A204.1 (cell line): ENCODE results near the gene NAALADL2.
"Not testable (repeated sequence)": the region's sequence is repeated elsewhere in the genome, so short reads cannot be mapped to it uniquely, and the experiment has no call there.

Source experiments
- FAIRE-seq: peaks from 2 replicates; lab custom pipeline; 2012; peaks lifted over from hg19 to GRCh38; lab: Jason Lieb, UNC

NAALADL2 gene

DNA sequence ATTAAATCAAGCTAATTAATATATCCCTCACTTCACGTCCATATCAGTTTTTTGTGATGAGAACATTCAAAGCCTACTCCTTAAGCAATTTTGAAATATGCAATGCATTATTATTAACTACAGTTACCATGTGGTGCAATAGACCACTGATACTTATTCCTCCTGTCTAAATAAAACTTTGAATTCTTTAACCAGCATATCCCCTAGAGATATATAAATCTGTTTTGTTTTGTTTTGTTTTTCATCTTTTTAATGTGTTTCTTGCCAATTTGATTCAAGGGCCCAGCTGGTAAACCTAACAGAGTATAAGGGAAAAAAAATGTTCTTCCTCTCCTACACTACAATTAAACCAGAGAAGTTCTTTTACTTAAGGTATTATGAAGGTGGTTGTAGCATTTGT is 524.2 kb downstream of the NAALADL2 start:
- no peak for FAIRE-seq

- FAIRE-seq: no peak
Observed at GRCh38 chr3:175383813-175384212, 524.7 kb downstream of the NAALADL2 start.

DNA sequence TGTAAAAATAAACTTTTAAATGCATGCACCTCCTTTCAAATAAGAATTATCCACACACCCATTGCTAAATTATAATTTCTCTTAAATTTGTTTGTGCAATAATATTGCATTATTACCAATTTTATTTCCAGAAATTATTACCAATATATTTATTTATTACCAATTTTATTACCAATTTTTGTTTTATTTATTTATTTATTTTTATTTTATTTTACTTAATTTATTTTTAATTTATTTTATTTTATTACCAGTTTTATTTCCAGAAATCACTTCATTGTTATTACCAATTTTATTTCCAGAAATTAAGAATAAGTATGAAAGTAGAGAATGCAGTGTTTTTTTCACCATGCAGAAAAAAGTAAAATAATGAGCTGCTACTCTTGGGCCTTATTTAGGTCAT is 525.4 kb downstream of the NAALADL2 start:
- FAIRE-seq: peak; percentile 97

DNA sequence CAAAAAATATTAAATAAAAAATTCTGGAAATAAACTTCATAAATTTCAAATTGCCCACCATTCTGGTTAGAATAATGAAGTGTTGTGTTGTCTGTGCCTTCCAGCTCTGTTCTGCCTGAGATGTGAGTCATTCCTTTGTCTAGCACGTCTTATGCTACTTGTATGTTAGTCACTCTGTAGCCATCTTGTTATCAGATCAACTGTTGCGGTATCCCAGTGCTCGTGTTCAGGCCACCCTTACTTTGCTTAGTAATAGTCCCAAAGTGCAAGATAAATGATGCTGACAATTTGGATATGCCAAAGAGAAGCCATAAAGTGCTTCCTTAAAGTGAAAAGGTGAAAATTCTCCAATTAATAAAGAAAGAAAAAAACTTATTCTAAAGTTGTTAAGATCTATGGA is 527.5 kb downstream of the NAALADL2 start:
- FAIRE-seq: no peak

DNA sequence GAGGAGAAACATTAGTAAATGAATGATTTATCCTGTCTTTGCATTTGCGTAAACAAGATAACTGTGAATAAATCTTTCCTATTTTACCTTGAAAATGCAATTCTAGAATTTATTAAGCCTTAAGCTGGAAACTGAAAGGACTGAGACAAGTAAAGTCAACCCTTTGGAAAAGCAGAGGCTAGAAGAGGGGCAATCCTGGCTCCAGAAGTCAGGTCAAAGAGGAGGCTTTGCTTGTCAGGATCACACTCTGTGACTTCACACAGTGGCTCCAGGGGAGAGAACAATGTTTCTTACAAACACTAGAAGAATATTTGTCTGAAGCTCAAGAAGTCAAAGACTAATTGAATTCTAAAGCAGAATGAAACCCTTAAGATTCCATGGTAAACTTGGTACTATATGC is 530.4 kb downstream of the NAALADL2 start:
- FAIRE-seq: no peak

DNA sequence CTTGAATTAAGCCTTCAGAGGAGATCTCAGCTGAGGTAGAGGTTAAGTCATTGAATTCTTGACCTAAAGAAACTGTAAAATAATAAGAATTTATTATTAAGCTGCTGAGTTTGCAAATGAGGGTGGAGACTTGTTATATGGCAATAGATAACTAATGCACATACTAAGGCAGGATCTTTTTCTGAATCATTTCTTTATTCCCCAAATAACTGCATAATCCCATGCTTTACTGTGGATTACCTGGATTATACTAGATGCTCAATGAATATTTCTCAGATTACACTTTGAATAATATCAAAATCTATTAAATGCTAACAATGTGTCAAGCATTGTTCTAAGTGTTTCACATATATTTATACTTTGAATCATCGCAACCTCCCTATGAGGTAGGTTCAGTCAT is 532.5 kb downstream of the NAALADL2 start:
- no peak for FAIRE-seq

GRCh38 chr3:175392653-175393052 is 533.5 kb downstream of the NAALADL2 start:
- FAIRE-seq: no peak

GRCh38 chr3:175397372-175397771 is 538.2 kb downstream of the NAALADL2 start:
- FAIRE-seq: no peak

DNA sequence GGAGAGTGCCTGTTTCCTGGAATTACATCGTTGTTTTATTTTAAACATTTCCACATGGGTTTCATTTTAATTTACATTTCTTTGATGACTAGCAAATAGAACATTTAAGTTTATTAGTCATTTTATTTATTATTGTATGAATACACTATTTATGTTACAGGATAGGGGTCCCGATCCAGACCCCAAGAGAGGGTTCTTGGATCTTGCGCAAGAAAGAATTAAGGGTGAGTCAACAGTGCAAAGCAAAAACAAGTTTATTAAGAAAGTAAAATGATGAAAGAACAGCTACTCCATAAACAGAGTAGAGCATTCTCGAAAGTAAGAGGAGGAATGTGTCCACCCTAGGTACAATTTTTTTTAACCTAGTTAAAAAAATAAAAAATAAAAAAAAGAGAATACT is 539.5 kb downstream of the NAALADL2 start:
- no peak for FAIRE-seq

DNA sequence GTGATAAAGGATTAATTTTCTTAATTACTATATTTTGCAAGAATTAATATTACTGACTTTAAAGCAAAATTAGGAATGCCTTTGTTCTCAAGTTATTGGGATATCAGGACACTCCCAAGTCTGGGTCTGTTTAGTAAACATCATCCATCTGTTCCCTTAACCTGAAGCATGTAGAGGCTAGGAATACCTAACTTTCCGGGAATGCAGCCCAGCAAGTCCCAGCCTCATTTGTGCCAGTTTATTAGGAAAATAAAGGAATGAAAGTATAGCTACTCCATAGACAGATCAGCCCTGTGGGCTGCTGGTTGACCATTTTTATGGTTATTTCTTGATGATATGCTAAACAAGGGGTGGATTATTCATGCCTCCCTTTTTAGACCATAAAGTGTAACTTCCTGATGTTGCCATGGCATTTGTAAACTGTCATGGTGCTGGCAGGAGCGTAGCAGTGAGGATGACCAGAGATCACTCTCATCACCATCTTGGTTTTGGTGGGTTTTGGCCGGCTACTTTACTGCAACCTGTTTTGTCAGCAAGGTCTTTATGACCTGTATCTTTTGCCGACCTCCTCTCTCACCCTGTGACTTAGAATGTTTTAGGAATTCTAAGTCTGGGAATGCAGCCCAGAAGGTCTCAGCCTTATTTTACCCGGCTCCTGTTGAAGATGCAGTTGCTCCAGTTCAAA is 540.2 kb downstream of the NAALADL2 start:
- FAIRE-seq: no peak

DNA sequence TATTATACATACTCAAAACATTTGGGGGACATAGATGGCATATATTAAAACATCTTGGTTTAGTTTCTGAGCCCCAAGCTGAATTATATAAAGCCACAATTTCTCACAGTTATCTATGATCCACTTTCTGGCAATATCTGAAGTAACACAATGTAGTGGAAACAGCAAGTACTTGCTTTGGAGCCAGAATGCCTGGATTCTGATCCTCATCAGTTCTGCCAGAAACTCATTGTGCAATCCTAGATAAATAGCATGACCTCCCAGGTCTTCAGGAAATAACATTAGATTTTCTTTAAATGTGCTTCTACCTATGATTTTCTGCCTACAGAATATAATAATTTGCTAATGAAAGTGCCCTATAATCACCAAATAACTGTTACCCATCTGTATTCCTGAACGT is 544.9 kb downstream of the NAALADL2 start:
- no peak for FAIRE-seq

DNA sequence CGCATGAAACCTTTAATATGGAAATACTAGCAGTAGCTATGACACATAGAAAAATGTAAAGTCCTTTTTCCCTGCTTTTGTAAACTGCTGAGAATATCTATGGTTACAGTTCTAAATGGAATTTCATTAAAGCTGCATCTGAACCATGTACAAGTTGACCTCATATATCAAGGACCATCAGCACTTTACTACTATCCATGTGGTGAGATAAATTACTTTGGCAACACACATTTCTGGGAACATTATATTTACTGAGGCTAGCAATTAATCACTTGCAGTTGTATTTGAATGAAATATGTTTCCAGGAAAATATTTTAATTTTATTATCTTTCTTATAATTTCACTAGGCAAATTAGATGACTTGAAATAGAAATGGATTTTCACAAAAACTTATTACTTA is 545.5 kb downstream of the NAALADL2 start:
- FAIRE-seq: no peak

GRCh38 chr3:175410251-175410650 is 551.1 kb downstream of the NAALADL2 start:
- FAIRE-seq: no peak

DNA sequence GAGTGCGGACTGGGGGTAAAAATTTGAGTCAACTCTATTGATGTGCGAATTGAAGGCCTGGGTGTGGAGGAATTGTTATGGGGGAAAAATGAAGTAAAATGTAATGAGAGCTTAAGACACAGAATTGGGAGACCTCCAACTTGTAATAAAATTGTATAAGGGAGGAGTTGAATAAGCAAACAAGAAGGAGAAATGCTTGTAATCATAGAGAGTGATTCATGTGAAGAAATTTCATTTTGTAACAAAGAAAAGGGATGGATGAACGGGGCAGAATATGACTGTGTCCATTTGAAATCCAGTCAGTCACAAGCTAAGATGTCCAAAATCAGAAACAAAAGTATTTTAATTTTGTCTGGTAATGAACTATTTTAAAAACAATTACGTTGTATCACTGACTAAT is 552.3 kb downstream of the NAALADL2 start:
- FAIRE-seq: no peak

GRCh38 chr3:175411946-175412345 is 552.8 kb downstream of the NAALADL2 start:
- FAIRE-seq: no peak

DNA sequence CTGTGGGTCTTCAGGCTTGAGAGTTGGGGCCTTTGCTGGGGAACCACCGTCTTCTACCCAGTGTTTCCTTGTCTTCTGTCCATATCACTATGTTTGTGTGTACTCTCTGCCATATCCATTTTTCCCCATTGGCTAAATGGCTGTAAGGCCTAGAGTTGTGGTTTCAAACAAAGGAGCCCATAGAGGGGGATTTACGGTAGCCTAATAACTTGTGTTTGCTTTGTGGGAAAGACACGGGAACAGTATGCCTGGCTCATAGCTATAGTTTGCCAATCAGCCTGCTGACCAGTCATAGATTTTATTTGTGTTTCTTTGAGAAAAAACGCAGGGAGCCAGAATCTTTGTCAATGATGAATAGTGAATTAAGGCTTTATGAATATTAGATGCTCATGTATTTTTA is 554.8 kb downstream of the NAALADL2 start:
- FAIRE-seq: no peak

- FAIRE-seq: peak; percentile 27
Observed at GRCh38 chr3:175416600-175416999, 557.5 kb downstream of the NAALADL2 start.

GRCh38 chr3:175417426-175417825 is 558.3 kb downstream of the NAALADL2 start:
- FAIRE-seq: peak; percentile 3

DNA sequence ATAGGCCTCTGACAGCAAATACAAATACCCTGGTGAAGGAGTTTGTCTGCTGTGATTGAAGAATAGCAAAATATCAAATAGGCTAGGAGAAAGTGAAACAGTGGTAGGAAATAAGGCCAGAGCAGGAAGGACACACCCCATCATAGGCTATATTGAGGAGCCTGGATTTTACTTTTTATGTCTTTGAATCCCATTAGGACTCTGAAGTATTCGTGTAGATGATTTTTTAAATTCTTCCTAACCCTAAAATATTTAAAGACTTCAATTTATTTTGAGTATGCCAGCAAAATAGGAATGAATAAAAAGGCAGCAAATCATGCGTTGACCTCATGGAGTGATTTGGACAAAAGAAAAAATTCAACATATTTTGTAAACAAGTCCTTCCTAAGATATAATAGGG is 562.8 kb downstream of the NAALADL2 start:
- FAIRE-seq: no peak

DNA sequence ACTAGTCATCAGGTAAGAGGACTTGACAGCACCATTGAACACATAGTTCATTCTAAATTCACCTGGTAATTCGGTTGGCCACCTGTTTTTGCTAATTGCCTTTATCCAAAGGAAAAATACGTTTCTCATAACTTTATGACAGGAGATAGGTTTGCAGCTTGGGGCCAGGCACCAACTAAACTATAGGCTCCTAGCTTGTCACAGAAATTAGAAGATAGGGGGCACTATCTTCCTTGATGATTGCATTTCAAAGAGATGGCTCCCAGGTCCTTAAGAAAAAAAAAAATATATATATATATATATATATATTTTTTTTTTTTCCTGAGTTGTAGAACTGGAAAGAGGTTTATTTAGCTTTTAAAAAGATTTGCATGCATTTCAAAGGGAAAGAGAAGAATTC is 563.6 kb downstream of the NAALADL2 start:
- FAIRE-seq: no peak

DNA sequence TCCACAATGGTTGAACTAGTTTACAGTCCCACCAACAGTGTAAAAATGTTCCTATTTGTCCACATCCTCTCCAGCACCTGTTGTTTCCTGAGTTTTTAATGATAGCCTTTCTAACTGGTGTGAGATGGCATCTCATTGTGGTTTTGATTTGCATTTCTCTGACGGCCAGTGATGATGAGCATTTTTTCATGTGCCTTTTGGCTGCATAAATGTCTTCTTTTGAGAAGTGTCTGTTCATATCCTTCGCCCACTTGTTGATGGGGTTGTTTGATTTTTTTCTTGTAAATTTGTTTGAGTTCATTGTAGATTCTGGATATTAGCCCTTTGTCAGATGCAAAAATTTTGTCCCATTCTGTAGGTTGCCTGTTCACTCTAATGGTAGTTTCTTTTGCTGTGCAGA is 564.7 kb downstream of the NAALADL2 start:
- not testable (repeated sequence) for FAIRE-seq

- no peak for FAIRE-seq
Observed at GRCh38 chr3:175426805-175427204, 567.7 kb downstream of the NAALADL2 start.

DNA sequence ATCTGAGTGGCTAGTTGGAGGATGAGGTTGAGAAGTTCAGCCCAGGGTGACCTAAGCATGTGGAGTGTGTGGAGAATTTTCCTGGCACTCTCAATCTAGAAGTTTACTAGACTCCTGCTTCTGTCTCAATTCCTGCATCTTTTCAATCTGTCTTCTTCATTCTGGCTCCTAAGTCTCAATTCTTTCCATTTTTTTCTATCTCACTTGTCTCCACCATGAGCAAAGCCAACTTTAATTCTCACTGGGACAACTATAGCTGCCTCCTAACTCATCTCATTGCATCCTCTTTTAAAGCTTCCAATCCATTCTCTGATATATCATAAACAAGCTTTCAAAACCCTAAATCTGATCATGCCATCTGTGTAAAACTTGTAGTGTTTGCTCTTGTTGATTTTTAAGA is 569.3 kb downstream of the NAALADL2 start:
- no peak for FAIRE-seq

DNA sequence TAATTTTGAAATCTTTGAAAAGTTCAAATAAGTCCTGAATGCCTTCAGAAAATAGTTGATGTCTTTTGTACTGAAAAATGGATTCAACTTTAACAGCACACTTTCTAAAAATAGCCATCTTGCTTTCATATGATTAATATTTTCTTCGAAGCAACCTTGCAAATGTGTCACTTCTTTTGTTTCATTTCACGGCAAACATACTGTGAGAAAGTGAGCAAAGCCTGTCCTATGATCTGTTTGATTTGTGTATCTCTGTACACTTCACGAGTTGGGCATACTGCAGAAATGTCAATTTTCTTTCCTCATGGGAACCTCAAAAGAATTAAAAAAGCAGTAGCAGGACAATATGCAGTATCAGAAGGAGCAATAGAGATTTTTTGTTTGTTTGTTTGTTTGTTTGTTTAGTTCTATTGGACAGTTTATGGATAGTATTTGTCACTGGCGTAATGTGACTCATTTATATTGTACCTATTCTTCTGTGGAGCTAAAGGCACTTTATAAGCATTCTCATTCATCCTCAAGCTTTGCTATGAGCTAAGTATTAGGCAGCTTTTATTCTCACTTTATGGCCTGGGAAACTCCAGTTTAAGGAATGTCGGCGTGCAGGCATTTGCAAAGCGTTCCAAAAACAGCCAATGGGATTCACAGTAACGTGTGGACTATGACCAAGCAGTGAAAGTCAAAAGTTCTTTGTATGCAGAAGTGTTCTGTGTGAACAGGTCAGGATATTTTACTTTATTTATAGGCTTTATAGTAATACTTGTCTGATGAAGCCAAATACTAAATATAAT is 572.0 kb downstream of the NAALADL2 start:
- no peak for FAIRE-seq
